GM12874 (cell line): ENCODE results near the gene ABCC10.

ENCODE experiments used
- TF ChIP-seq, protein P1 (sequence below): IDR thresholded peaks from 2 replicates; pipeline ENCODE4 v1.5.1; 2011; ENCODE audit warnings: low read depth, mild to moderate bottlenecking, control low read depth, low read length, moderate library complexity; ENCODE audit not compliant: insufficient read depth

ABCC10 gene

DNA sequence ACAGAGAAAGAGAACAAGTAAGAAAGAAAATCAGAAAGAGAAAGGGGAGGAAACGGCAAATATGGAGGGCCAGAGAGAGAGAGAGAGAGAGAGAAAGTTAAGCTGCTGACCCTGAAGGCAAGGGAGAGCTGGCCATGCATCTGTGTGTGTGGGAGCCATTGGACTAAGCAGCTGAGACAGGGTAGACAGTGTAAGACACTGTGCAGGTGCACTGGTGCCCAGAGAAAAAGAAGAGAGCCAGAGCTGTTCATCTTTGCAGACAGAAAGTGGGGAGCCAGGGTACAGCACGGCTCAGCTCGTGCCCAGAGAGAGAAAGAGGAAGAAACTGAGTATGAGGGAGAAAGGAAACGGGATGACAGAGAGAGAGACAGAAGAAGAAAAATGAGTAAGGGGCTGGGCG is 33.7 kb upstream of the ABCC10 start:
- TF ChIP-seq, protein P1, sequence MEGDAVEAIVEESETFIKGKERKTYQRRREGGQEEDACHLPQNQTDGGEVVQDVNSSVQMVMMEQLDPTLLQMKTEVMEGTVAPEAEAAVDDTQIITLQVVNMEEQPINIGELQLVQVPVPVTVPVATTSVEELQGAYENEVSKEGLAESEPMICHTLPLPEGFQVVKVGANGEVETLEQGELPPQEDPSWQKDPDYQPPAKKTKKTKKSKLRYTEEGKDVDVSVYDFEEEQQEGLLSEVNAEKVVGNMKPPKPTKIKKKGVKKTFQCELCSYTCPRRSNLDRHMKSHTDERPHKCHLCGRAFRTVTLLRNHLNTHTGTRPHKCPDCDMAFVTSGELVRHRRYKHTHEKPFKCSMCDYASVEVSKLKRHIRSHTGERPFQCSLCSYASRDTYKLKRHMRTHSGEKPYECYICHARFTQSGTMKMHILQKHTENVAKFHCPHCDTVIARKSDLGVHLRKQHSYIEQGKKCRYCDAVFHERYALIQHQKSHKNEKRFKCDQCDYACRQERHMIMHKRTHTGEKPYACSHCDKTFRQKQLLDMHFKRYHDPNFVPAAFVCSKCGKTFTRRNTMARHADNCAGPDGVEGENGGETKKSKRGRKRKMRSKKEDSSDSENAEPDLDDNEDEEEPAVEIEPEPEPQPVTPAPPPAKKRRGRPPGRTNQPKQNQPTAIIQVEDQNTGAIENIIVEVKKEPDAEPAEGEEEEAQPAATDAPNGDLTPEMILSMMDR = no peak

DNA sequence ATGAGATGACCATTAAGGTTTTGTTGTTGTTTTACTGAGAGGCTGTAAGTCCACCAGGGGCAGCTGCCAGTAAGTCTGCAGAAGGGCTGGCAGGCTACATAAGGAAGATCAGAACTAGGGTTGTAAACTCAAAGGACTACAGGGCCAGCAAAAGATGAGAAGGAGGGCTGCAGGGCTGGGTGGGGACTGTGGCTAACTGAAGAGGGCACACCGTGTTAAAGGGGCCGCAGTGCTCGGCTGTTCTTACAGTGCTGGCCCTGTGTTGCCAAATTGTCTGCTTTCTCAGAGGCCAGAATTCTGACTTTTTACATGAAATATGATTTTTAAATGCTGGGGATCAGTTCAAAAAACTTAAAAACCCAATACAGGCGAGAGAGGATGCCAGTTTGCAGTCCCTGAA is 32.4 kb upstream of the ABCC10 start:
- TF ChIP-seq, protein P1 = no peak

DNA sequence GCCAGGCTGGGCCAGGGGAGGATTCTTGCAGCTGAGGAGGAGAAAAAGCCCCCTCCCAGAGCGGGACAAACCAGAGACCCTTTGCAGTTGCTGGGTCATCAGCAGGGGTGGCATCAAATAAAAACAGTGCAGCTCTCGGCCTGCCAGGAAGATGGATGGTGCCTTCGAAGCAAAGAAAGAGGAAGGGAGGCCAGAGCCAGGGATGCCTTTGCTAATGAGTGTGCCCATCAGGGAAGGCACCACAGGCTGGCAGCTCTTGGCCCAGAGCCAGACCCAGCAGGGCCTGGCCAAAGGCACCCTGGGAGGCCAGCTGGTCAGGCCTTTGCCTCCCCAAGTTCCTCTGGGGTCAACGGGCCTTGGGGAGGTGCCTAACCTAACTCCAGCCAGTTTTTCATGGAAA is 31.6 kb upstream of the ABCC10 start:
- TF ChIP-seq, protein P1 = no peak

DNA sequence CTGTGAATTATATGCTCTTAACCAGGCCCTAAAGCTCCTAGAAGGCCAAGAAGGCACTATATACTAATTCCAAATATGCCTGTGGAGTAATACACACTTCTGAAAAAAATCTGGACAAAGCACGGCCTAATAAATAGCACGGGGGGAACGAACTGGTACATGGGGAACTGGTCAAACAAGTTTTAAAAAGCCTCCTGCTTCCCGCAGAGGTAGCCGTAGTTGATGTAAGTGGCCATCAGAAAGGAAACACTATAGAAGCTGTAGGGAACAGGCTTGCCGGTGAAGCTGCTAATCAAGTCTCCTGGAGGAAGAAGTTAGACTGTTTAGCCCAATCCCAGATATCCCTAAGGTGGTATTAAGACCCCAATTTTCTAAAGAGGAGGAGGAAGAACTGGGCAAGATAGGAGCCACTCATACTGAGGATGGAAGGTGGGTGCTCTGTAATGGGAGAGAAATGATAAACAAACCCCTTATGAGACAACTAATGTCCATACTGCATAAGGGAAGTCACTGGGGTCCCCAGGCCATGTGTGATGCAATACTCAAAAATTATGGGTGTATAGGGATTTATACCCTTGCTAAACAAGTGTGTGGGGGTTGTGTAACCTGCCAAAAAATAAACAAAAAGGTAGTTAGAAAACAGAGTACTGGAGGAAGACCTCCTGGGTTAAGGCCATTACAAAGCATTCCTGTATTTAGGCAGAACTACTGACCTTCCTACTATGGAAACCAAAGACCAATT is 30.8 kb upstream of the ABCC10 start:
- TF ChIP-seq, protein P1 = no peak

DNA sequence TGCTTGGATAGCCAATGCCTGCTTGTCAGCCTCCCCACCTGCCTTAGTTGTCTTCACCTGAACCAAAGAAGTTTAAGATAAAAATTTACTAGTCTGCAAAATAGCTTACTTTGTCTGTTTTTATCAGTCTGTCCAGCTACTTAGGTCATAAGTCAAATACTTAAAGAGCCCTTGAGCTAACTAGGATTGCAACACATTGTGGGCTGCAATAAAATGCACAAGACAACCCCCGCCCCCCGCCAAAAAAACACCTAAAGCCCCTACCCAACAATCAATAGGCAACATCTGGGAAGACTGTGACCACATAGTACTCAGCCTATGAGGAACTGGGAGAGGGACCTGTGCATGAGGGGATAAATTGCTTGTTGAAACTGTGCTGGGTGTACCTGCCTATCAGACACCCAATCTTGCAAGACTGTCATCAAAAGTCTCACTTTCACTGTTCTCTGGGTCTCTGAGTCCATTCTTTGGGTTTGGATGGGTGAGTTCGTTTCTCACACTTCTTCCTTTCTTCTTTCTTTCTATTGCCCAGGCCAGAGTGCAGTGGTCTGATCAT is 27.3 kb upstream of the ABCC10 start:
- TF ChIP-seq, protein P1 = no peak

DNA sequence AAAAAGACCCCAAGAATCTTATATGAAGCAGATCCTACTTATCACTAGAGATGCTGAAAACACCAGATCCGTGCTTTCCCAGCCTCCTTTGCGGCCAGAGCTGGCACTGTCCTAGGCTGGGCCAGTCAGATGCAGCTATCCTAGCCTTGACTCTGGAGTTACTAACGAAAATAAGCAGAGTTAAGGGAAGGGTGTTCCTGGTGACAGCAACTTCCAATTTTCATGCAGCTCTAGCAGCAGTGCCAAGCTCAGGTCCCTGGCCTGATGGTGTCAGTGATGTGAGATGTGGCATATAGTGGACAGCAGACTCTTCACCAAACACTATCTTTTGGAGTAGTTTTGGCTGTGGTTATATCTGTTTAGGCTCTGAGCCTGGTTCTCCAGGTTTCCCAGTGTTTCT is 25.6 kb upstream of the ABCC10 start:
- TF ChIP-seq, protein P1 = no peak

DNA sequence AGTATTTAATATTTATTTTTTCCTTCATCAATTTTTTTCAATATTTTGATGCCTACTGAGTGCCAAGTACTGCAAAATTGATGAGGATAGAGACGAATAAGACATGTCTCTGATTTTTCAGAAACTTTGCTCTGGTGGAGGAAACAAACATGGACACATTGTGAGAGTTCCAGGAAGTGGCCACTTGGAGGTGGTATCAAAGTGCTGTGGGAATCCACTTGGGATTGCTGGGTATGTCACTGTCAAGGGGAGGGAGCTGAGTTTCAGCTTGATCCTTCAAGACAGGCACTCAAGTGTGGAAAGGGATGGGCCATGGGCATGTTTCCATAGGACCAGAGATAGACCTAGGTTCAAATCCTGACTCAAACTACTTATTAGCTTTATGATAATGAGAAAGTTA is 24.5 kb upstream of the ABCC10 start:
- TF ChIP-seq, protein P1 = no peak
